ENCODE measurements around the gene MERTK. TPM values are rescaled to one million over a fixed set of nuclear protein-coding genes. Genes with fewer than 3 reads are reported as not detected.

MERTK gene
- total and polyA plus RNA-seq, 2 of the 13 experiments (the other 11 are each of a cell fraction or from before 2014, with no cell fraction given) = 37.3 to 44.7 TPM

DNA sequence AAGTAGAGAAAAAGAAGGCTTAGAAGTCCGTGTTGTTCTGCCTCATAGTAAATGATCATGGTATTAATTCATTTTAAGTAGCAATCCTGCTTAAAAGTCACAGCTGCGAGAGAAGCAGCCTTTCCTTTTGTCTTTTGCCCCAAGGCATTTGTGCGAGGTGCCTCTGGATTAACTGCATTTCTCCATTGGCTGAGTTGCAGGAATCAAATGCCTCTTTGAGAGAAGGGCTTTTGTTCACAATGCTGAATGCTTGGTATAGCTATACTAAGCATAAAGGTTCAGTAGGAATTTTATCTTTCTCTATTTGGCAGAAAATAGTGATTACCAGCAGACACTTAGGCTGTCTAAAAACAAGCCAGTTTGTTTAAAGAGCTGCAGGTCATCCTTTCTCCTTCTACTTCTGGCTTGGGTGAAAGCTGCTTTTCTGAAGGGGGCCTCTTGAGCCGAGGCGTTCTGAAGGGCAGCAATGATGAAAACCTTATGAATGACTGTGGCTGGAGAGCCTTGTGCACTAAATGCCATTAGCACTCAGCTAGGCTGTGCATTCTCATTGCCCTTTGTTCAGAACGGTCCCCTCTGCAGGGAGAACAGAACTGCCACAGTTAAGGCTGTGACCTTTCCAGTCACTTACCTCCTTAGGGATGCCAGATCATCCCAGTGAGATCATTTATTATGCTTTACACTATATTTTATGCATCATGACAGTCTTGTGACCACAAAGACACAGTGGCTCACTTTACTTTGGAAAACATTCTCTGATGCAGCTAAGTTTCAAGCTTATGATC is 87.9 kb downstream of the MERTK start:
- H2AFZ ChIP-seq (ENCODE audit: low read length) = no peak overlapping the region
- peak overlapping the region; percentile 52 for H3K4me2 ChIP-seq (ENCODE audit: low read depth, low read length)
- no peaks in the 10 kb centered on the region for H3K79me2 ChIP-seq (ENCODE audit: insufficient read depth, low read length)
- in situ Hi-C loops (cut with HindIII; ENCODE audit: extremely low pct_ligation_motif_present, low pct_unique_long_range_greater_than_20kb) (no loop called here), intact Hi-C loops (cut with micrococcal nuclease; ENCODE audit: unreplicated experiment) (loop anchor here (2.0 kb wide), 2 partner anchors 32 to 66 kb away; no protein-coding TSS in a partner anchor)
- peak; percentile 79 for FAIRE-seq
- peaks cover 48% of the 10 kb centered on the region for H3K4me1 ChIP-seq (ENCODE audit: insufficient read depth, low read length)
- H3K27me3 ChIP-seq (ENCODE audit: control insufficient read depth in 1 of 2, insufficient read depth in 2 of 2, low read length in 2 of 2) = no peaks in the 10 kb centered on the region
- peak overlapping the region; percentile 21 for H3K9ac ChIP-seq (ENCODE audit: insufficient read depth, low read depth, low read length)
- peak overlapping the region; percentile 53 for H3K27ac ChIP-seq (ENCODE audit: extremely low read length, insufficient read depth, low read length)
- DNase-seq (ENCODE audit: low spot score) = peak; percentile 63
- H3K9me3 ChIP-seq (ENCODE audit: low read length) = no peaks in the 10 kb centered on the region
- H4K20me1 ChIP-seq (ENCODE audit: insufficient read depth, low read length) = no peaks in the 10 kb centered on the region
- POLR2A ChIA-PET = interaction anchor here (0.7 to 3.5 kb wide), 17 partner anchors 8 to 93 kb away, joined by 3 to 33 read pairs (median 6); partner anchors contain the start of genes MERTK and TMEM87B
- CTCF ChIA-PET (ENCODE audit: low intra/inter-chr PET ratio, low total read pairs) = no interaction called here
- H3K36me3 ChIP-seq (replicated peaks in 1 of 2; ENCODE audit: control insufficient read depth in 1 of 2, insufficient read depth in 2 of 2, low read length in 2 of 2) = peaks cover 31 to 63% of the 10 kb centered on the region in 2 experiments
- peak; percentile 89 for ATAC-seq
- WGBS (ENCODE audit: low lambda C conversion rate) = 47% methylated on average over 6 of the region's 6 CpGs
- BruUV-seq (replicated peaks) = no TSS peak
- no peak overlapping the region for H3K4me3 ChIP-seq (replicated peaks in 1 of 3; ENCODE audit: insufficient read depth in 1 of 3, low read depth in 2 of 3, low read length in 3 of 3)
- TF ChIP-seq ZNF260 (CRISPR knock-in tag; IDR thresholded peaks at IDR 0.05; ENCODE audit: borderline replicate concordance, low read depth) (no peak), ZNF781 (CRISPR knock-in tag; IDR thresholded peaks at IDR 0.05; ENCODE audit: borderline replicate concordance, not compliant biosample characterization) (no peak), SAP130 (CRISPR knock-in tag; IDR thresholded peaks at IDR 0.05; ENCODE audit: low read depth) (peak; percentile 25; the same call in 1 of the 2 replicates), CTCF (CRISPR knock-in tag; IDR thresholded peaks at IDR 0.05) (0 out of 2 replicates have a peak, but pooled peaks have one; percentile 8), MAX (IDR thresholded peaks at IDR 0.05) (peak; percentile 26; the same call in 1 of the 2 replicates), SSRP1 (CRISPR knock-in tag; IDR thresholded peaks at IDR 0.05) (0 out of 2 replicates have a peak, but pooled peaks have one; percentile 43), HOXA3 (CRISPR knock-in tag; IDR thresholded peaks at IDR 0.05) (0 out of 2 replicates have a peak, but pooled peaks have one; percentile 9), MED1 (CRISPR knock-in tag; IDR thresholded peaks at IDR 0.05) (0 out of 2 replicates have a peak, but pooled peaks have one; percentile 4), SALL1 (CRISPR knock-in tag; IDR thresholded peaks at IDR 0.05) (peak; percentile 32; the same call in 1 of the 2 replicates), ZNF292 (CRISPR knock-in tag; IDR thresholded peaks at IDR 0.05; ENCODE audit: borderline replicate concordance, low read depth) (peak; percentile 53; the same call in 1 of the 2 replicates), NR2F6 (IDR thresholded peaks at IDR 0.05) (peak; percentile 35; the same call in 1 of the 2 replicates), NR2F6 (CRISPR knock-in tag; IDR thresholded peaks at IDR 0.05) (peak; percentile 28; the same call in 1 of the 2 replicates), TGIF2 (CRISPR knock-in tag; IDR thresholded peaks at IDR 0.05) (0 out of 2 replicates have a peak, but pooled peaks have one; percentile 53), NCOA5 (CRISPR knock-in tag; IDR thresholded peaks at IDR 0.05) (no peak), POLR2G (IDR thresholded peaks at IDR 0.05; ENCODE audit: low read depth, low read length) (peak; percentile 35; the same call in 1 of the 2 replicates), HMG20A (CRISPR knock-in tag; IDR thresholded peaks at IDR 0.05; ENCODE audit: borderline replicate concordance) (0 out of 2 replicates have a peak, but pooled peaks have one; percentile 7), PITX1 (CRISPR knock-in tag; IDR thresholded peaks at IDR 0.05) (no peak), KMT2A (CRISPR knock-in tag; IDR thresholded peaks at IDR 0.05) (0 out of 2 replicates have a peak, but pooled peaks have one; percentile 23), HMG20B (CRISPR knock-in tag; conservative IDR thresholded peaks at IDR 0.05) (no peak), EP300 (IDR thresholded peaks at IDR 0.05; ENCODE audit: low read depth in 2 of 2, low read length in 2 of 2) (no peak), EP300 (CRISPR knock-in tag; IDR thresholded peaks at IDR 0.05; ENCODE audit: borderline replicate concordance) (0 out of 2 replicates have a peak, but pooled peaks have one; percentile 18)
- TF ChIP-seq, protein P1, sequence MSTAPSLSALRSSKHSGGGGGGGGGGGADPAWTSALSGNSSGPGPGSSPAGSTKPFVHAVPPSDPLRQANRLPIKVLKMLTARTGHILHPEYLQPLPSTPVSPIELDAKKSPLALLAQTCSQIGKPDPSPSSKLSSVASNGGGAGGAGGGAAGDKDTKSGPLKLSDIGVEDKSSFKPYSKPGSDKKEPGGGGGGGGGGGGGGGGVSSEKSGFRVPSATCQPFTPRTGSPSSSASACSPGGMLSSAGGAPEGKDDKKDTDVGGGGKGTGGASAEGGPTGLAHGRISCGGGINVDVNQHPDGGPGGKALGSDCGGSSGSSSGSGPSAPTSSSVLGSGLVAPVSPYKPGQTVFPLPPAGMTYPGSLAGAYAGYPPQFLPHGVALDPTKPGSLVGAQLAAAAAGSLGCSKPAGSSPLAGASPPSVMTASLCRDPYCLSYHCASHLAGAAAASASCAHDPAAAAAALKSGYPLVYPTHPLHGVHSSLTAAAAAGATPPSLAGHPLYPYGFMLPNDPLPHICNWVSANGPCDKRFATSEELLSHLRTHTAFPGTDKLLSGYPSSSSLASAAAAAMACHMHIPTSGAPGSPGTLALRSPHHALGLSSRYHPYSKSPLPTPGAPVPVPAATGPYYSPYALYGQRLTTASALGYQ (CRISPR knock-in tag; IDR thresholded peaks at IDR 0.05) = 0 out of 2 replicates have a peak, but pooled peaks have one; percentile 1
